GM12878 (cell line): Measurements from ENCODE around the gene ITGA2. TPM values are rescaled to one million over a fixed set of nuclear protein-coding genes. Genes with fewer than 3 reads are reported as not detected.

Experiments
- ATAC-seq: fragments of 200-7000 bp; cut with Tn5 transposase; 3 replicates; pipeline ENCODE4 v1.9.1; 2020; ENCODE audit warnings: mild to moderate bottlenecking, moderate library complexity
- BruUV-seq: library from RNA; stranded (reverse); fragments of 400-500 nt; replicated peaks from 2 replicates; lab custom pipeline; 2021; lab: Mats Ljungman, UMichigan
- CTCF ChIA-PET: fragments of 300-600 bp; sonication (Branson Sonifier 250); formaldehyde crosslinking; extraction: SDS; loops from one replicate; lab custom pipeline; 2021; ENCODE audit warnings: inconsistent platforms; lab: Yijun Ruan, JAX
- POLR2A ChIA-PET: fragments of 350-600 bp; formaldehyde crosslinking; extraction: SDS; loops from one replicate; lab custom pipeline; 2021; ENCODE audit warnings: inconsistent platforms; lab: Charles Lee
- RAD21 ChIA-PET: fragments of 300-600 bp; sonication (Branson Sonifier 250); formaldehyde crosslinking; loops from one replicate; lab custom pipeline; 2023; ENCODE audit warnings: antibody characterized with exemption; ENCODE audit not compliant: unreplicated experiment; lab: Charles Lee
- SMC1A ChIA-PET: fragments of 300-600 bp; sonication (Branson Sonifier 250); formaldehyde crosslinking; loops from one replicate; lab custom pipeline; 2023; ENCODE audit not compliant: unreplicated experiment, uncharacterized antibody; lab: Charles Lee
- DNase-seq: peaks from one replicate; pipeline ENCODE4 v3.0.0-alpha.2; 2011; ENCODE audit warnings: low read depth, low spot score
- FAIRE-seq: peaks from 3 replicates; lab custom pipeline; 2011; peaks lifted over from hg19 to GRCh38; lab: Jason Lieb, UNC
- H2AFZ ChIP-seq: 2 replicates; pipeline ENCODE4 v1.6.0; 2011; ENCODE audit warnings: low read depth, low read length, control low read depth; ENCODE audit not compliant: control insufficient read depth
- H3K27ac ChIP-seq: 2 replicates; pipeline ENCODE4 v1.5.1; 2011; ENCODE audit warnings: control low read depth; ENCODE audit not compliant: control insufficient read depth, insufficient read depth
- H3K27me3 ChIP-seq, 2 experiments: replicated peaks in 1 of 2; 2 replicates each; pipeline versions ENCODE4 v1.6.0 to v1.6.1; 2011; ENCODE audit warnings: low read length in 1 of 2; ENCODE audit not compliant: control insufficient read depth in 2 of 2, insufficient read depth in 2 of 2
- H3K36me3 ChIP-seq, 2 experiments: 2 replicates each; pipeline ENCODE4 v1.5.1; 2011; ENCODE audit warnings: low read length in 1 of 2; ENCODE audit not compliant: control insufficient read depth in 2 of 2, insufficient read depth in 2 of 2
- H3K4me1 ChIP-seq: 2 replicates; pipeline ENCODE4 v1.6.1; 2011; ENCODE audit warnings: mild to moderate bottlenecking, low read length, moderate library complexity, mixed read lengths; ENCODE audit not compliant: control insufficient read depth, insufficient read depth
- H3K4me2 ChIP-seq: 2 replicates; pipeline ENCODE4 v1.6.0; 2011; ENCODE audit warnings: control low read depth; ENCODE audit not compliant: control insufficient read depth, insufficient read depth
- H3K4me3 ChIP-seq: fragments of 200-600 bp; sonication (generic); 2 replicates; pipeline ENCODE4 v1.5.1; 2016
- H3K79me2 ChIP-seq: 2 replicates; pipeline ENCODE4 v1.6.0; 2011; ENCODE audit warnings: low read length; ENCODE audit not compliant: control insufficient read depth, insufficient read depth
- H3K9ac ChIP-seq: 2 replicates; pipeline ENCODE4 v1.8.0; 2011; ENCODE audit warnings: low read length, control low read depth, mixed read lengths; ENCODE audit not compliant: control insufficient read depth, insufficient read depth
- H3K9me3 ChIP-seq: replicated peaks from 3 replicates; pipeline ENCODE4 v1.5.1; 2011; ENCODE audit warnings: mild to moderate bottlenecking, low read length; ENCODE audit not compliant: control insufficient read depth, insufficient read depth
- H4K20me1 ChIP-seq: 2 replicates; pipeline ENCODE4 v1.6.0; 2011; ENCODE audit not compliant: control insufficient read depth, insufficient read depth
- BRCA1 ChIP-seq: IDR thresholded peaks from 2 replicates; pipeline ENCODE4 v1.6.1; 2011; ENCODE audit warnings: low read depth, low read length, improper control_type of control experiment
- CHD1 ChIP-seq: IDR thresholded peaks from 2 replicates; pipeline ENCODE4 v1.6.1; 2012; ENCODE audit warnings: low read depth, low read length, improper control_type of control experiment
- HDAC6 ChIP-seq: fragments of 200-600 bp; sonication (generic); IDR thresholded peaks from one replicate; pipeline ENCODE4 v1.8.0; 2017; ENCODE audit warnings: antibody characterized with exemption; ENCODE audit not compliant: unreplicated experiment
- HDGF ChIP-seq: fragments of 450-650 bp; IDR thresholded peaks from 2 replicates; pipeline ENCODE4 v1.6.1; 2016; ENCODE audit warnings: antibody characterized with exemption
- IRF4 ChIP-seq: IDR thresholded peaks from 2 replicates; pipeline ENCODE4 v1.6.1; 2011; ENCODE audit warnings: low read depth, low read length
- NFXL1 ChIP-seq: fragments of 450-650 bp; IDR thresholded peaks from 2 replicates; pipeline ENCODE4 v1.6.1; 2017; ENCODE audit warnings: antibody characterized with exemption, mild to moderate bottlenecking, borderline replicate concordance
- NR2C1 ChIP-seq: fragments of 450-650 bp; IDR thresholded peaks from 2 replicates; pipeline ENCODE4 v1.6.1; 2017; ENCODE audit warnings: antibody characterized with exemption, mild to moderate bottlenecking, moderate library complexity
- NR2F1 ChIP-seq: fragments of 450-650 bp; conservative IDR thresholded peaks from 2 replicates; pipeline ENCODE4 v1.6.1; 2017; ENCODE audit warnings: mild to moderate bottlenecking
- PAX5 ChIP-seq: IDR thresholded peaks from 2 replicates; pipeline ENCODE4 v1.6.1; 2011; ENCODE audit warnings: low read depth, low read length, borderline replicate concordance
- PAX8 ChIP-seq: fragments of 450-650 bp; IDR thresholded peaks from 2 replicates; pipeline ENCODE4 v1.6.1; 2017; ENCODE audit warnings: mild to moderate bottlenecking, moderate library complexity
- POLR2AphosphoS2 ChIP-seq: IDR thresholded peaks from 2 replicates; pipeline ENCODE4 v1.6.1; 2011; ENCODE audit warnings: low read depth, mild to moderate bottlenecking, low read length, improper control_type of control experiment, moderate library complexity
- RELB ChIP-seq: fragments of 450-650 bp; IDR thresholded peaks from 2 replicates; pipeline ENCODE4 v1.6.1; 2017; ENCODE audit warnings: low read depth, mild to moderate bottlenecking, moderate library complexity
- RUNX3 ChIP-seq: IDR thresholded peaks from 2 replicates; pipeline ENCODE4 v1.6.1; 2012; ENCODE audit warnings: low read length, inconsistent platforms
- SMARCA5 ChIP-seq: fragments of 450-650 bp; IDR thresholded peaks from 2 replicates; pipeline ENCODE4 v1.6.1; 2017; ENCODE audit warnings: mild to moderate bottlenecking
- SREBF1 ChIP-seq: IDR thresholded peaks from 2 replicates; pipeline ENCODE4 v1.6.1; 2012; ENCODE audit warnings: mild to moderate bottlenecking, low read length
- ZBTB11 ChIP-seq: fragments of 450-650 bp; formaldehyde crosslinking; IDR thresholded peaks from 2 replicates; pipeline ENCODE4 v1.5.0; 2022; ENCODE audit warnings: mild to moderate bottlenecking, missing genetic modification characterization
- WGBS: methylation state at CpG from one replicate; pipeline ENCODE4 v1.1.6; 2016; ENCODE audit warnings: low lambda C conversion rate; ENCODE audit not compliant: insufficient replicate concordance, insufficient coverage; ENCODE audit errors: missing lambda C conversion rate; 5-methylcytosine and 5-hydroxymethylcytosine counted together
- in situ Hi-C: fragments of 300-500 bp; cut with MboI; formaldehyde crosslinking; loops from 9 replicates; pipeline ENCODE4 v1.14.3; 2018; ENCODE audit warnings: mixed read lengths
- intact Hi-C: fragments of 100-400 bp; cut with micrococcal nuclease; formaldehyde crosslinking; loops from one replicate; pipeline ENCODE4 v1.14.2; 2022; ENCODE audit not compliant: unreplicated experiment
- polyA plus RNA-seq, 11 experiments: library from polyadenylated mRNA; depleted of rRNA in 4 of 11; unstranded in 6 of 11; stranded (reverse) in 5 of 11; fragments of >200 nt; fragmentation: Nextera tagmentation in 4 of 11; fragmentation: Illumina TruSeq in 1 of 11; extraction: Ambion mirVana in 4 of 11; extraction: Trizol in 1 of 11; gene quantifications; 1 replicate in 1 of 11; 2 replicates in 10 of 11; pipeline versions ENCODE4 v1.2.1 to v1.2.3, GENCODE V29; 2011 to 2016; ENCODE audit warnings: inconsistent platforms in 2 of 11, missing spikeins in 2 of 11, low read depth in 1 of 11
- total RNA-seq, 4 experiments: library from RNA; depleted of rRNA in 3 of 4; stranded (reverse); fragments of >200 nt in 3 of 4; fragmentation: Illumina TruSeq in 1 of 4; extraction: Trizol in 1 of 4; gene quantifications; 2 replicates each; pipeline versions ENCODE4 v1.2.1 to v1.2.3, GENCODE V29; 2013 to 2021
- TF ChIP-seq, protein P1 (sequence below): IDR thresholded peaks from 2 replicates; pipeline ENCODE4 v1.6.1; 2012; ENCODE audit warnings: low read depth, low read length, improper control_type of control experiment

ITGA2 gene
- total and polyA plus RNA-seq, 10 of the 15 experiments (the other 5 are each of a cell fraction or from before 2014, with no cell fraction given) = under 0.01 to 0.13 (median 0.03) TPM; not detected in 6

GRCh38 chr5:52956915-52957747 lies 32.0 kb upstream of the ITGA2 start:
- ATAC-seq = no peak
- Histone ChIP-seq H4K20me1 (no peaks in the 10 kb centered on the region), H3K4me3 (no peak overlapping the region), H3K9ac (no peak overlapping the region), H3K27ac (no peak overlapping the region), H3K36me3 (no peaks in the 10 kb centered on the region), H3K4me1 (no peaks in the 10 kb centered on the region), H3K9me3 (no peaks in the 10 kb centered on the region), H3K79me2 (no peaks in the 10 kb centered on the region), H3K4me2 (no peak overlapping the region), H2AFZ (no peak overlapping the region), H3K27me3 (no peaks in the 10 kb centered on the region)
- ChIA-PET SMC1A (interaction anchor here (1.4 kb wide), 1 partner anchor 9 kb away, joined by 3 read pairs; no protein-coding TSS in a partner anchor), RAD21 (interaction anchor here (1.6 kb wide), 1 partner anchor 9 kb away, joined by 3 read pairs; no protein-coding TSS in a partner anchor), POLR2A (no interaction called here), CTCF (interaction anchor here (1.1 to 1.2 kb wide), 2 partner anchors 18 to 1533 kb away, joined by 3 read pairs; no protein-coding TSS in a partner anchor)
- in situ Hi-C loops = no loop called here
- TF ChIP-seq CHD1 (no peak), NR2C1 (no peak), POLR2AphosphoS2 (no peak), RUNX3 (no peak), NR2F1 (no peak), SMARCA5 (no peak), HDAC6 (no peak), ZBTB11 (CRISPR knock-in tag) (no peak), IRF4 (no peak), HDGF (no peak), NFXL1 (no peak), PAX8 (no peak), RELB (no peak), SREBF1 (no peak), PAX5 (no peak), BRCA1 (no peak)
- TF ChIP-seq, protein P1, sequence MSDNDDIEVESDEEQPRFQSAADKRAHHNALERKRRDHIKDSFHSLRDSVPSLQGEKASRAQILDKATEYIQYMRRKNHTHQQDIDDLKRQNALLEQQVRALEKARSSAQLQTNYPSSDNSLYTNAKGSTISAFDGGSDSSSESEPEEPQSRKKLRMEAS = no peak
- no peak for DNase-seq
- FAIRE-seq = no peak
- 27% methylated on average over 6 of the region's 6 CpGs for WGBS
- no TSS peak for BruUV-seq
- intact Hi-C loops = no loop called here
